Panc1 (cell line): ENCODE measurements around the gene CTDSP1.

Experiments used
- CTCF ChIP-seq: fragments of 450-650 bp; IDR thresholded peaks from 2 replicates; pipeline ENCODE4 v1.5.1; 2017; ENCODE audit warnings: mild to moderate bottlenecking
- POLR2AphosphoS5 ChIP-seq: IDR thresholded peaks from 2 replicates; pipeline ENCODE4 v1.6.1; 2012; ENCODE audit warnings: mild to moderate bottlenecking, low read depth, low read length, moderate library complexity
- SIN3A ChIP-seq: IDR thresholded peaks from 2 replicates; pipeline ENCODE4 v1.6.1; 2012; ENCODE audit warnings: low read depth, mild to moderate bottlenecking, low read length, moderate library complexity, borderline replicate concordance; ENCODE audit not compliant: insufficient read depth
- TCF7L2 ChIP-seq: IDR thresholded peaks from 2 replicates; pipeline ENCODE4 v1.6.1; 2011; ENCODE audit warnings: mild to moderate bottlenecking, low read depth, low read length, inconsistent platforms
- TF ChIP-seq, protein P1 (sequence below), 2 experiments: IDR thresholded peaks; 2 replicates each; pipeline ENCODE4 v1.6.1; 2011 to 2012; ENCODE audit warnings: low read depth in 2 of 2, control low read depth in 1 of 2, low read length in 1 of 2, mild to moderate bottlenecking in 1 of 2, moderate library complexity in 1 of 2; ENCODE audit not compliant: insufficient read depth in 1 of 2

- TF ChIP-seq CTCF (no peak), SIN3A (no peak), POLR2AphosphoS5 (no peak), TCF7L2 (no peak)
- TF ChIP-seq, protein P1, sequence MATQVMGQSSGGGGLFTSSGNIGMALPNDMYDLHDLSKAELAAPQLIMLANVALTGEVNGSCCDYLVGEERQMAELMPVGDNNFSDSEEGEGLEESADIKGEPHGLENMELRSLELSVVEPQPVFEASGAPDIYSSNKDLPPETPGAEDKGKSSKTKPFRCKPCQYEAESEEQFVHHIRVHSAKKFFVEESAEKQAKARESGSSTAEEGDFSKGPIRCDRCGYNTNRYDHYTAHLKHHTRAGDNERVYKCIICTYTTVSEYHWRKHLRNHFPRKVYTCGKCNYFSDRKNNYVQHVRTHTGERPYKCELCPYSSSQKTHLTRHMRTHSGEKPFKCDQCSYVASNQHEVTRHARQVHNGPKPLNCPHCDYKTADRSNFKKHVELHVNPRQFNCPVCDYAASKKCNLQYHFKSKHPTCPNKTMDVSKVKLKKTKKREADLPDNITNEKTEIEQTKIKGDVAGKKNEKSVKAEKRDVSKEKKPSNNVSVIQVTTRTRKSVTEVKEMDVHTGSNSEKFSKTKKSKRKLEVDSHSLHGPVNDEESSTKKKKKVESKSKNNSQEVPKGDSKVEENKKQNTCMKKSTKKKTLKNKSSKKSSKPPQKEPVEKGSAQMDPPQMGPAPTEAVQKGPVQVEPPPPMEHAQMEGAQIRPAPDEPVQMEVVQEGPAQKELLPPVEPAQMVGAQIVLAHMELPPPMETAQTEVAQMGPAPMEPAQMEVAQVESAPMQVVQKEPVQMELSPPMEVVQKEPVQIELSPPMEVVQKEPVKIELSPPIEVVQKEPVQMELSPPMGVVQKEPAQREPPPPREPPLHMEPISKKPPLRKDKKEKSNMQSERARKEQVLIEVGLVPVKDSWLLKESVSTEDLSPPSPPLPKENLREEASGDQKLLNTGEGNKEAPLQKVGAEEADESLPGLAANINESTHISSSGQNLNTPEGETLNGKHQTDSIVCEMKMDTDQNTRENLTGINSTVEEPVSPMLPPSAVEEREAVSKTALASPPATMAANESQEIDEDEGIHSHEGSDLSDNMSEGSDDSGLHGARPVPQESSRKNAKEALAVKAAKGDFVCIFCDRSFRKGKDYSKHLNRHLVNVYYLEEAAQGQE (IDR thresholded peaks at IDR 0.05; ENCODE audit: insufficient read depth in 1 of 2, low read depth in 2 of 2, low read length in 1 of 2) = no peak
Measured at GRCh38 chr2:218383892-218384519, 15.7 kb upstream of the CTDSP1 start.
